EH (cell line): ENCODE data around the gene ASB5.
A peak's percentile ranks its signal among the peaks of the same experiment; 100 is the strongest.
"Not testable (repeated sequence)": the region's sequence is repeated elsewhere in the genome, so short reads cannot be mapped to it uniquely, and the experiment has no call there.

Experiments used
- DNase-seq: peaks from one replicate; pipeline ENCODE4 v3.0.0-alpha.2; 2015; ENCODE audit warnings: low read depth

ASB5 gene

DNA sequence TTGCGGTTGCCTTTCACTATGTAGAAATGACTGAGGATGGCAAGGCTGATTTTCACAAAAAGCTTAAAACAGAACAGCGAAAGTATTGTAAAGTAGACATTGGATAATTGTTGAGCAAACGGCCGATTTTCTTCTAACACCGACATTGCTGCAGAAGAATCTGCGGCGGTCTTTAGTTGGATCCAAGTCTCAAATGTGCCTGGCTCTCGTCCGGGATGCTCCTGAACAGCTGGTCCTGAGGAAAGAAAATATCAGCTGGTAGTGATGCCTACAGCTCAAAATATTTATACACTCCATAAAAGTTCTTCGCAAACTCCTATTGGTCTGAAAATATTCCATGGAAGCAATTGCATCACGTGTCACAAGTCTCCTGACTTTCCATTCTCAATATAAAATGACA is at the start of gene ASB5:
TSS of gene ASB5 (minus strand) at position 260 of the 400 bp plus-strand sequence. CDS start at position 146, 114 bp downstream.
- no peak for DNase-seq

DNA sequence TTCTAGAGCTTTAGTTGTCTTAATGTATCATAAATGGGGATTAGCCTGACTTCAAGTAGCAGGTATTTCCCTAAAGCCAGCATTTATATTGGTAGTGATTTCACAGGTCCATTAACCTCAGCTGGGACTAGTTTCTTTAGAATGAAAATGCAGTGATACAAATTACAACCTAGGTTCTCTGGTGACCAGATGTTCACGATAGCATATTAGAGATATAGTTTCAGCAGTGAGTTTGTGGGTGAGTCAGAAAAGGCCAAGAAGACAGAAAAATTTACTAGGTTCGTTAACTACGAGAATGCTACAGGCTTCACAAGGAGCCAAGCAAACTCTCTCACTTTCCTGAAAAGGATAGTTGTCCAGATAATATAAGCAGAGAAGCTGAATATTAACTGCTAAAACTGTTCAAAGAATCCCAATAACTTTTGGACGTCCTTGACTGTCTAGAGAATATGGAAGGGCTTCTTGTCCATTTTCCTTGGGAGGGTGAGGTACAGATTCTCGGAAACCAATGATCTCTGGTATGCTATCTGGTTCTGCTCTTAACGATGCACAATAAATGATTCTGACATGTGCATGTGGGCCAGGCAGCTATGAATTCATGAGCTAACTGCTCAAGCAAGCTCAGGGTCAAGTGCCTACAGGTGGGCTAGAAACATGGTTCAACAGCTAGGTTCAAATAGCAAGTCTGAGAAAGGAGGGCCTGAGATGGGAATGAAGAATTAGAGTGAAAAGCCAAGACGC is 44.7 kb upstream of the ASB5 start:
- DNase-seq, result peak; percentile 43

GRCh38 chr4:176309772-176310171 is 40.8 kb upstream of the ASB5 start:
- DNase-seq, result peak; percentile 34

GRCh38 chr4:176309046-176309445 is 40.0 kb upstream of the ASB5 start:
- DNase-seq, result no peak

DNA sequence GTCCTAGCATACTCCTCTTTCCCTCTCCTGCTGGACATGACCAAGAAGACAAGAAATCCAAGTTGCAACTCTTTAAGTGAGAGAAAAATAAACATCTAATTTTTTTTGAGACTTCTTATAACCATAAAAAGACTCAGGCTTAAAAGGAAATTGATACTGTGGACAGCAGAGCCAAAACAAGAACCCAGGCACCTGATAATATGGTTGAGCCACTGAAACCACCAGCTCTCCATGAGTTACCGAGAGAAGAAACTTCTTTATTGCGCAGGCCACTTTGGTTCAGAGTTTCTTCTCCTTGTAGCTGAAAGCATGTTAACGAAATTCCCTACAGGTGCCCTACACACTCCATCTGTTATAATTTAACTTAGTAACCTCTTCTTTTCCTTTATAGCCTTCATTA is 39.4 kb upstream of the ASB5 start:
- no peak for DNase-seq

GRCh38 chr4:176307666-176307930 is 38.6 kb upstream of the ASB5 start:
- DNase-seq, result no peak

- DNase-seq, result no peak
These were observed 38.0 kb upstream of the ASB5 start for GRCh38 chr4:176306837-176307665.

GRCh38 chr4:176303938-176304337 is 34.9 kb upstream of the ASB5 start:
- peak; percentile 43 for DNase-seq

DNA sequence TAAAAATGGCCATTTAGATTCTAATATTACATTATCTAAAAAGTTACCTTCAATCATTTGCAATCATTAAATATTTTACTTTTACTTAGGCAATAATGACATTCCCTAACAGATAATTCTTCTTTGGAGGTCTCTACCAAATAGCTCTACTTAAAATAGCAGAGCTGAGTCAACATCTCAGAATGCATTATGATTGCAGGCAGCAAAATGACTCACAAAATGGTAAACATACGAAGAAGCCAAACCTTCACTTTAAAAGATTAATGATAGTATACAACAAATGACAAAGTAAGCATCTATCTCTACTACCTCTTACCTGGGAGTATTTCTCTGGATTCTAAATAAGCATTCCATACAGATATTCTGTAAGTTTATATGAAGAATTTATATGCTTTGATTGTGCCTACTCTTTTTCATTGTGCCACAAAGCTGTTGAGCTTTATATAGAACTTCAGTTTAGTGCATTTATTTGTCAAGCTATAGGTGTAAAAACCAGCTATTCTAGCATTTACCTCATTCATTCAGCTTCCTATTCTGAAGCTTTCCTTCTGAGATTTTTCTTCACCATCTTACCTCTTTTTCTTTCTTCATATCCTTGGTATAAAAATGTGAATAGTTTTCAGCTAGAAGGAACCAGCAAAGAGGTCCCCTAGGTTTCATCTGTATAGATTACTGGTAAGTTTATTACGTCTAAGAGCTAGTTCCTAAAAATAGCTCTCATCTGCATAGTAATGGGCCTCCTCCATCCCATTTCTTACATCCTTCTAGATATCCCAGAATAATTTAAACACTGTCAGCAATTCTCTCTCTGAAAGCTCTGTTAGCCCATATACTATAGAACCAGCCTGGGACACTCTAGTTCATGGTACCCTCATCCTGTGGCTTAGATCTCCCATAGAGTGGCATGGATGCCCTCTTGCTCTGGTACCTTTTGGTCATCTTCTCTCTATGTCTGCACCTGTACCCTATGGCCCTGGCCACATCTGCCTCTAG is 33.6 kb upstream of the ASB5 start:
- DNase-seq, result peak; percentile 87

- DNase-seq, result no peak
These were observed 31.5 kb upstream of the ASB5 start for GRCh38 chr4:176300565-176300964.

DNA sequence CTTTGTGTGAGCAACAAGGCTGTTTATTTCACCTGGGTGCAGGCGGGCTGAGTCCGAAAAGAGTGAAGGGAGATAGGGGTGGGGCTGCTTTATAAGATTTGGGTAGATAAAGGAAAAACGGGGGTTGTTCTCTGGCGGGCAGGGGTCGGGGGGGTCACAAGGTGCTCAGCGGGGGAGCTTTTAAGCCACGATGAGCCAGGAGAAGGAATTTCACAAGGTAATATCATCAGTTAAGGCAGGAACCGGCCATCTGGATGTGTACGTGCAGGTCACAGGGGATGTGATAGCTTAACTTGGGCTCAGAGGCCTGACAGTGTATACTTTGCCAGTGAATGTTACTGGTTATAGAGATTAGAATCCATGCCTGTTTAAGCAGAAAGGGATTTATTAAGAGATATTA is 31.0 kb upstream of the ASB5 start:
- DNase-seq, result no peak

GRCh38 chr4:176298664-176299063 is 29.6 kb upstream of the ASB5 start:
- no peak for DNase-seq

DNA sequence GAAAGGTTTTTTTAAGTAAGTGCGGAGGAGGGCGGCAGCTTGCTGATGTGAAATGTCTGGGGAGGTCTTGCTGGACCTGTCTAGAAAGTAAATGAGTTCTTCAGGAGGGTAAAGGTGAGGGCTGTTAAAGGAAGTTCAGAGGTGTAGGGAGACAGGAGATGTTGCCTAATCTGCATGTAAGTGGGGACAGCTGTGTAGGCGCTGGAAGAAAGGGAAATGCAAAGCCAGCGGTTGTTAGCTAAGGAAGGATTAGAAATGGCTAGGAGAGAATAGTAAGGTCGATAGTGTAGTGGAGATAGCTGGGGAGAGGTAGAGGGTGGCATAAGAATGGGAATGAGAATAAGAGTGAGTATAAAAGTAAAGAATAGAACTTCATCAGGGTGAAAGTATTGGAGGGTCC is 26.9 kb upstream of the ASB5 start:
- not testable (repeated sequence) for DNase-seq

- no peak for DNase-seq
These were observed 24.6 kb upstream of the ASB5 start for GRCh38 chr4:176293660-176294059.

DNA sequence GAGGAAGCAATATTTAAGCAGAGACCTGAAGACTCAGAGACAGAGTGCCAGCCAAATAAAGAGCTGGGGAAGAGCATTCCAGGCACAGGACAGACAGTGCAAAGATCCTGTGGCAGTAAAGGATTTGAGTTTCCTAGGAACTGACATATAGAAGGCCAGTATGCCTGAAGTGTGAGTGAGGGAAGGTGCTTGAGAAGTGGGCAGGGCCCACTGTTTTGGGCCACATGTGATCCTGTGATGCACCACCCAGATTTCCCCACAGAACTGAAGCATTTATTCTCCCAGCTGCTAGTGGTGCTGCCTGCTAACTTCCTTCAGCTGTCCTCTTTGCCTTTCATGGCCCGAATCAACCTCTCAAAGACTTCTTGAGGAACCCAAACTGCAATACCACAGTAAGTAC is 23.9 kb upstream of the ASB5 start:
- no peak for DNase-seq

GRCh38 chr4:176291748-176292147 is 22.7 kb upstream of the ASB5 start:
- DNase-seq, result no peak

DNA sequence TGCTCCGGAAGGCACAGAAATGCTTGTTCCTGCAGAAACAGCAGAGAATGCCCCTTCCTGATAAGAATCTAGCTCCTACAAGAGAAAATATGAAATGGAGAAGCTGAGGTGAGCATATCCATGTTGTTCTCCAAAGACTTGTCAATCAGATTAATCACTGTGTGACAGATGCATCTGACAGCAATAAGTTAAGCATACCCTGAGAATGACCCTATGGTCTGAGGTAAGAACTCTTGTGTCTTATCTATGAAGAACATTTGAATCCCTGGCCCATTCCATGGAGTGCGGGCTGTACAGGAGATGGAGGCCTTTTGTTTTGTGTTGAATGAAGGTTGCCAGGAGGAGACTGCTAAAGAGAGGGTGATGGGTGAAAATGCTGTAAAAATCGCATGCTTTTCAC is 21.5 kb upstream of the ASB5 start:
- no peak for DNase-seq

- DNase-seq, result no peak
These were observed 20.5 kb upstream of the ASB5 start for GRCh38 chr4:176289561-176289960.

DNA sequence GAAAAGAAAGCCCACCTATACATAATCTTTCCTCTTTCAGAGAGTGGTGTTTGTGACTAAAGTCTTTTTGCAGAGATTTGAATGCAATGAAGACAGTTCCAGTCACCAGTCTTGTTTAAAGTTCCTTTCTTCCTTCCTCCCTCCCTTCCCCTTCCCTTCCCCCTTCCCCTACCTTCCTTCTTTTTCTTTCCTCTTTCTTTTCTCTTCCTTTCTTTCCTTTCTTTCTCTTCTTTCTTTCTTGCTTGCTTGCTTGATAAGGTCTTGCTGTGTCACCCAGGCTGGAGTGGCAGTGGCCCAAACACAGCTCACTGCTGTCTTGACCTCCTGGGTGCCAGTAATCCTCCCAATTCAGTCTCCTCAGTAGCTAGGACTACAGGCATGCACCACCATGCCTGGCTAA is 19.0 kb upstream of the ASB5 start:
- no peak for DNase-seq

DNA sequence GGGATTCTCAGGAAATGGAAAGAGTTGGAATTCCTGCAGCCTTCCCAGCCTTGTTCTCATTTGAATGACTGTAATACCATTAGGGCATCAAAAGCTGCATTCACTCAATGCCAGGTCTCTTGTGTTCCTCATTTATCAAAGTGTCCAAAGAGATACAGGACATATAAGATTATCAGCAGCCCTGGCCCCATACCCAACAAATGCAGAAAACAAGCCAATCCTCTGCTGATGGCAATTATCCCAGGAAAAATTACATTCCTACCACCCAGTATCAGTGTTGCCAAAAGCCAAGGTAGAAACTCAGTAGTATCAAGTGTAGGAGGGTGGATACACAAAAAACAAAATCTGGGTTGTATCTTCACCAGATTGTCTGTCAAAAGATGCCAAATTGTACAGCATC is 18.5 kb upstream of the ASB5 start:
- no peak for DNase-seq

- peak; percentile 23 for DNase-seq
These were observed 17.7 kb upstream of the ASB5 start for GRCh38 chr4:176286728-176287127.

DNA sequence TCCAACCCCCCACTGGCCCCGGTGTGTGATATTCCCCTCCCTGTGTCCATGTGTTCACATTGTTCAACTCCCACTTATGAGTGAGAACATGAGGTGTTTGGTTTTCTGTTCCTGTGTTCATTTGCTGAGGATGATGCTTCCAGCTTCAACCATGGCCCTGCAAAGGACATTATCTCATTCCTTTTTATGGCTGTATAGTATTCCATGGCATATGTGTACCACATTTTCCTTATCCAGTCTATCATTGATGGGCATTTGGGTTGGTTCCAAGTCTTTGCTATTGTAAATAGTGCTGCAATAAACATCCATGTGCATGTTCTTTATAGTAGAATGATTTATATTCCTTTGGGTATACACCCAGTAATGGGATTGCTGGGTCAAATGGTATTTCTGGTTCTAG is 10.5 kb upstream of the ASB5 start:
- DNase-seq, result not testable (repeated sequence)
